Activated naive CD4-positive, alpha-beta T cell treated with anti-CD3 and anti-CD28 coated beads for 36 hours (primary cell): ENCODE data around the gene CMTM3. TPM values are rescaled to one million over a fixed set of nuclear protein-coding genes. Genes with fewer than 3 reads are reported as not detected.
A peak's percentile ranks its signal among the peaks of the same experiment; 100 is the strongest.
"Not testable (repeated sequence)": the region's sequence is repeated elsewhere in the genome, so short reads cannot be mapped to it uniquely, and the experiment has no call there.

Experiments used
- CTCF ChIA-PET: fragments of 350-600 bp; sonication (Branson Sonifier 250); formaldehyde crosslinking; loops from one replicate; lab custom pipeline; 2021; ENCODE audit warnings: antibody characterized with exemption; lab: Charles Lee
- DNase-seq: peaks from one replicate; pipeline ENCODE4 v3.0.0-alpha.2; 2020
- H3K27ac Mint-ChIP-seq: one replicate; pipeline ENCODE4 v1.8.0; 2021; ENCODE audit warnings: mild to moderate bottlenecking, mixed read lengths
- H3K27me3 Mint-ChIP-seq: one replicate; pipeline ENCODE4 v1.8.0; 2021; ENCODE audit warnings: low read depth, mixed read lengths
- H3K36me3 Mint-ChIP-seq: one replicate; pipeline ENCODE4 v1.8.0; 2021; ENCODE audit warnings: low read depth, mixed read lengths
- H3K4me1 Mint-ChIP-seq: one replicate; pipeline ENCODE4 v1.8.0; 2021; ENCODE audit warnings: low read depth, mixed read lengths
- H3K4me3 Mint-ChIP-seq: one replicate; pipeline ENCODE4 v1.8.0; 2021; ENCODE audit warnings: mild to moderate bottlenecking, moderate library complexity, mixed read lengths
- H3K9me3 Mint-ChIP-seq: one replicate; pipeline ENCODE4 v1.8.0; 2021; ENCODE audit warnings: mixed read lengths
- intact Hi-C: fragments of 100-400 bp; cut with micrococcal nuclease; formaldehyde crosslinking; loops from one replicate; pipeline ENCODE4 v1.15.1; 2023
- total RNA-seq, 2 experiments: library from RNA; stranded (reverse); gene quantifications; one replicate each; pipeline ENCODE4 v1.2.3, GENCODE V29; 2021

The CMTM3 gene
- total RNA-seq, 2 experiments from 2014 or later: 33.7 to 35.3 TPM

DNA sequence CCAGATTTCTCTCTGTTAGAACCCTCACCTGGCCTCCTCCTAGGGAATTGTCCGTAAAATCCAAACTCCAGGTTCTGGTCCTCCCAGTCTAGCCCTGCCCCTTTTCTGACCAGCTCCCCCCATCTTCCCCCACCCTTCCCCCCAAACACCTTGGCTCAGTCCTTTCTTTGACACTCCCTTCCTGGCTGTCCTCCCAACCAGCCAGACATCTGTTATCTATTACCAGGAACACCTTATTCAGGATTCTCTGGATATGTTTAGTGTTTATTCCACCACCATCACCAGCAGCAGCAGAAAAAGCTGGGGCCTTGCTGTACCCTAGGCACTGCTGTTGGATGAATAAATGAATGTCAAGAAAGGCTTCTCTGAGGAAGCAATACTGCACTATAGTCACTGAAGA is 4.0 kb upstream of the CMTM3 start:
- no peaks in the 10 kb centered on the region for H3K27me3 Mint-ChIP-seq
- DNase-seq: no peak
- H3K27ac Mint-ChIP-seq: no peak overlapping the region
- CTCF ChIA-PET: interaction anchor here (0.6 to 1.4 kb wide), 3 partner anchors 10 to 193 kb away, joined by 3 to 7 read pairs (median 6); no protein-coding TSS in a partner anchor
- H3K36me3 Mint-ChIP-seq: no peaks in the 10 kb centered on the region
- H3K4me3 Mint-ChIP-seq: no peak overlapping the region
- H3K9me3 Mint-ChIP-seq: peaks cover 11% of the 10 kb centered on the region
- intact Hi-C loops: no loop called here
- peaks cover 31% of the 10 kb centered on the region for H3K4me1 Mint-ChIP-seq

DNA sequence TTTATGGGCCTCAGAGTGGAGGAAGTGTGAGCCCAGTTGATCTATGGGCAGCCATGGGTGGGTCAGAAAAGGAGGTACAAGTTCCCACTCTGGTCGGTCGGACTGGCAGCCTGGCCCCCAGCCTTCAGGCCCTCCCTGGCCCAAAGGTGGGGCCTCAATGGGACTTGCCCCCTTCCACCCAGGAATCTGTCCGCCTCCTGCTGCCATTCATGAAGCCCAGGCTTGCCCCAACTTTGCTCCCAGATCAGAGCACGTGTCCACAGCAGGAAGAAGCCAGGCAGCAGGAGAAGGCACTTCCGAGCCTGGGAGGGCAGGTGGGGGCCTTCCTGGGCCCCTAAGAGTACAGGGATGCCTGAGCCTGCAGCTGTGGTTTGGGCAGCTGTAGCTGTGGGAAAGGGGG is 3.0 kb upstream of the CMTM3 start:
- CTCF ChIA-PET: interaction anchor here (0.6 to 1.4 kb wide), 4 partner anchors 11 to 194 kb away, joined by 3 to 7 read pairs (median 4); no protein-coding TSS in a partner anchor
- Mint-ChIP-seq H3K27me3 (no peaks in the 10 kb centered on the region), H3K36me3 (no peaks in the 10 kb centered on the region), H3K4me1 (peaks cover 40% of the 10 kb centered on the region), H3K4me3 (no peak overlapping the region), H3K27ac (no peak overlapping the region), H3K9me3 (peaks cover 11% of the 10 kb centered on the region)
- DNase-seq: no peak
- intact Hi-C loops: no loop called here

DNA sequence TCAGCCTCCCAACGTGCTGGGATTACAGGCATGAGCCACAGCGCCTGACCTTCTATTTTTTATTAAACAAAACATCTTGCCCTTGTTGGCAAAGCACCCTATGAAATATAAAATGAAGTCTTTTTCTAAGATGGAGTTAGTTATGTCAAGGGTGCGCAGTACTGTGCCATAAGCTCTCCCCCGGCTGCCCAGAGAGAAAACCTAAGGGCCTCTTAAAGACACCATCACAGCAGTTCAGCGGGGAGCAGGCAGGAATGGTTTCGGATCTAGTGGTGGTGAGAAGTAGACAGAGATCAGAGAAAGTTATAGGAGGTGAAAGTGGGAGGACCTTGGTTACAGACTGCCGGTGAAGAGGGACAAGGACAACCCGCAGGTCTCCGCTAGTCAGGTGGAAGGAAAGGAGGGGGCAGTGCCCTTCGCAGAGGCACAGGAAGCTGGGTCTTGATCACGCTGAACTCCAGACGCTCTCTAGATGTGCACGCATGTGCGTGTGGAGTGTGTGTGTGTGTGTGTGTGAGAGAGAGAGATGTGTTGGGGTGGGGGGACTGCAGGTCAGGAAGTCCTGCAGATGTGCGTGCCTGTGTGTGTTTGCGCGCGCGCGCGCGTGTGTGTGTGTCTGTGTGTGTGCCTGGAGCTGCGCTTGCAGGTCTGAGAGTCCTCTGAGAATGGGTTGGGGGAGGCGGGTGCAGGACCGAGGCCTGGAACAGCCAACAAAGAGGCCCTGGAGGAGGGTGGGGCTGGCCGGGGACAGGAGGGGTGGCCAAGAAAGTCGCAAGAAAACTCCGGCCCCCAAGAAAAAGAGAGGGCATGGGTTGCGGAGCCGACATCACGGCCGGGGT is 748 bp upstream of the CMTM3 start:
- CTCF ChIA-PET: interaction anchor here (1.1 to 2.2 kb wide), 8 partner anchors 10 to 199 kb away, joined by 3 to 14 read pairs (median 5); no protein-coding TSS in a partner anchor
- H3K4me3 Mint-ChIP-seq: peak overlapping the region; percentile 90
- H3K9me3 Mint-ChIP-seq: peaks cover 11% of the 10 kb centered on the region
- H3K36me3 Mint-ChIP-seq: peaks cover 2% of the 10 kb centered on the region
- no peaks in the 10 kb centered on the region for H3K27me3 Mint-ChIP-seq
- H3K4me1 Mint-ChIP-seq: peaks cover 42% of the 10 kb centered on the region
- intact Hi-C loops: loop anchor here (1.0 kb wide), 3 partner anchors 51 to 195 kb away; partner anchors contain the start of gene CKLF
- peak; percentile 79 for DNase-seq
- peak overlapping the region; percentile 85 for H3K27ac Mint-ChIP-seq

GRCh38 chr16:66605177-66605978 is 874 bp downstream of the CMTM3 start:
- Mint-ChIP-seq H3K4me3 (peak overlapping the region; percentile 74), H3K9me3 (peaks cover 11% of the 10 kb centered on the region), H3K27ac (peak overlapping the region; percentile 24), H3K36me3 (peaks cover 8% of the 10 kb centered on the region), H3K4me1 (peaks cover 35% of the 10 kb centered on the region), H3K27me3 (no peaks in the 10 kb centered on the region)
- intact Hi-C loops: loop anchor here (1.0 kb wide), 2 partner anchors 15 to 43 kb away; no protein-coding TSS in a partner anchor
- CTCF ChIA-PET: interaction anchor here (1.0 to 3.4 kb wide), 5 partner anchors 40 to 129 kb away, joined by 3 to 17 read pairs (median 4); no protein-coding TSS in a partner anchor
- DNase-seq: peak; percentile 48

- peaks cover 9% of the 10 kb centered on the region for H3K36me3 Mint-ChIP-seq
- peak overlapping the region; percentile 74 for H3K4me3 Mint-ChIP-seq
- H3K9me3 Mint-ChIP-seq: peaks cover 5% of the 10 kb centered on the region
- intact Hi-C loops: loop anchor here (1.0 kb wide), 2 partner anchors 16 to 44 kb away; no protein-coding TSS in a partner anchor
- H3K4me1 Mint-ChIP-seq: peaks cover 33% of the 10 kb centered on the region
- CTCF ChIA-PET: interaction anchor here (0.8 to 3.4 kb wide), 3 partner anchors 11 to 201 kb away, joined by 3 to 17 read pairs (median 6); no protein-coding TSS in a partner anchor
- peak overlapping the region; percentile 24 for H3K27ac Mint-ChIP-seq
- H3K27me3 Mint-ChIP-seq: no peaks in the 10 kb centered on the region
- DNase-seq: peak; percentile 46
Observed at GRCh38 chr16:66605979-66606751, 1.7 kb downstream of the CMTM3 start.

DNA sequence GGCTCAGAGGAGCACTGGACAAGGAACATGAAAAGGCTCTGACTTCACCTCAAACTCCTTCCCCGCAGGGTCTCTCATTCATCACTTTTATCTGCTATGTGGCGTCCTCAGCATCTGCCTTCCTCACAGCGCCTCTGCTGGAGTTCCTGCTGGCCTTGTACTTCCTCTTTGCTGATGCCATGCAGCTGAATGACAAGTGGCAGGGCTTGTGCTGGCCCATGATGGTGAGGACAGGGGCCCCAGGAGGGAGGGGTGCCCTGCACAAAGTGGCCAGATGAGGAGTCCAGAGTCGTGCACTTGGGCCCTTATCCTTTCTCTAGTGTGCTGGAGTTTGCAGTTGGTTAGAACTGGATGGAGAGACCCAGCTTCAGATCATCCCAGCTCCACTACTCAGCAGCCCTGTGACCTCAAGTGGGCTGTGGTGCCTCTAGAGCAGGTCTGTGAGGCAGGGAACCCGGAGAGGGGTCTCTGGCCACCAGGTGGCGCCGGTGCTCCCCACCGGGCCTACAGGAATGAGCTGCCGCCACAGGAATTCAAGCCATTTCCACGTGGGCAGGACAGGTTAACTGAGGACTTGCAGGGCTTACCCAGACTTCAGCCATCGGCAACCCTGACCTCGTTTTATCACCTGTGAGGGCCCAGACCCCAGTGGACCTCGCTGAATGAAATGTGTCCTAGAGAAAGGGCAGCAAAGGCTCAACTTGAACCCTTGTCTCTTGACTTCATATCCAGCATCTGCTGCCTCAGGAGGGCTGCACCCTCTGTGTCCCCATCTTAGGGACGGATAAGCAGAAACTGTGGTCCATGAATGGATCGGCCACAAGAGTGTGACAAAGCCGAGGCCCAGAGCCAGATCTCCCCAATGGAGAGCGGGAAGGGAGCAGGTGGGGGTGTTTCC is 4.0 kb downstream of the CMTM3 start:
- Mint-ChIP-seq H3K27me3 (no peaks in the 10 kb centered on the region), H3K27ac (no peak overlapping the region), H3K4me1 (peaks cover 33% of the 10 kb centered on the region), H3K9me3 (no peaks in the 10 kb centered on the region), H3K4me3 (no peak overlapping the region), H3K36me3 (peaks cover 16% of the 10 kb centered on the region)
- CTCF ChIA-PET: interaction anchor here (0.8 to 3.4 kb wide), 41 partner anchors 9 to 264 kb away, joined by 3 to 17 read pairs (median 4); partner anchors contain the start of genes CKLF, CMTM1, NAE1 and TK2
- DNase-seq: peak; percentile 89
- intact Hi-C loops: loop anchor here (1.0 kb wide), 6 partner anchors 43 to 265 kb away; partner anchors contain the start of genes CMTM4 and DYNC1LI2

DNA sequence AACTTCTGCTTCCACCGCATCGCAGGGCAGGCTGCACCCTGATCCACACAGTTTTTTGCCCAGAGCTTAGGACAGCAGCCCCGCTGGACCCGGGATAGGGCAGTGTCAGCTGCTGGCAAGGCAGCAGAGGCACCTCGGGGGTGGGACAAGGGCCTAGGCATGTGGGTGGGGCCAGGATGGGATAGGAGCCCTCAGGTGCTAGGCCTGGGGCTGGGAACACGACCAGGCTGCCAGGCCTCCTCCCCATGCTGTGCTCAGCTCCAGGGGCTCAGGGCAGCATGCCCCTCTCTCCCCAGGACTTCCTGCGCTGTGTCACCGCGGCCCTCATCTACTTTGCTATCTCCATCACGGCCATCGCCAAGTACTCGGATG is 4.6 kb downstream of the CMTM3 start:
- DNase-seq: no peak
- Mint-ChIP-seq H3K9me3 (no peaks in the 10 kb centered on the region), H3K36me3 (peaks cover 16% of the 10 kb centered on the region), H3K4me1 (peaks cover 27% of the 10 kb centered on the region), H3K27ac (no peak overlapping the region), H3K27me3 (no peaks in the 10 kb centered on the region), H3K4me3 (no peak overlapping the region)
- intact Hi-C loops: no loop called here
- CTCF ChIA-PET: interaction anchor here (0.8 to 3.4 kb wide), 29 partner anchors 9 to 264 kb away, joined by 3 to 17 read pairs (median 4); partner anchors contain the start of genes CKLF and NAE1

DNA sequence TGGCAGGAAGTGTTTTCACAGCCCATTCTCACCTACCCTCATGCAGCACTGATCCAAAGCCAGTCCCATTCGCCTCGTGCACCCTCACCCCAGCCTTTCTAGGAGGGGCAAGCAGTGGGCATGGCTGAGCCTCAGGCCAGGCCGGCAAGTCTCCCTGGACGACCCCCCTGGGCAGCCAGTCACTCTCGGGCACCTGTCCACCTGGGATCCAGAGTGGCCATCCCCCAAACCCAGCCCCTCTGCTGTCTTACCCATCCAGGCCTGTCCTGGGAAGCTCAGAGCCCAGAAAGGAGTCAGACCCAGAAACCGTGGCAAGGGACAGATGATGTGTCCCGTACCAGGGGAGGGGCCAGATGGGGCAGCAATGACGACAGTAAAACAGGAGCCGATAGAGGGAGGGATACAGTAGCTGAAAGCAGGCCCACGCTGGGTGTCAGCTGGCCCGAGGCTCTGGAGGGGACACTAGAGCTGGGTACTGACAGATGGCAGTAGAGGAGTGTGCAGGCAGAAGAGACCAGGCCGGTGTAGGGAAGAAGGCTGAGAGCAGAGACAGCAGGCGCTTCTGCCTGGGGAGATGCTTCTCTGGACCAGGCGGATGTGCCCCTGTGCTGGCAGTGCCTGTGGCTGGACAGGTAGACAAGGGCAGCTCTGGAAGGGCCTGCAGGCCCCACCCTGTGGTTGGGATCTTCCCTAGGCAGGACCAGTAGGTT is 5.8 kb downstream of the CMTM3 start:
- no peaks in the 10 kb centered on the region for H3K27me3 Mint-ChIP-seq
- CTCF ChIA-PET: interaction anchor here (0.6 to 2.0 kb wide), 4 partner anchors 10 to 260 kb away, joined by 3 to 8 read pairs (median 4); partner anchors contain the start of gene NAE1
- H3K4me3 Mint-ChIP-seq: no peak overlapping the region
- H3K27ac Mint-ChIP-seq: no peak overlapping the region
- no peaks in the 10 kb centered on the region for H3K9me3 Mint-ChIP-seq
- peaks cover 16% of the 10 kb centered on the region for H3K36me3 Mint-ChIP-seq
- peaks cover 27% of the 10 kb centered on the region for H3K4me1 Mint-ChIP-seq
- DNase-seq: no peak
- intact Hi-C loops: no loop called here

DNA sequence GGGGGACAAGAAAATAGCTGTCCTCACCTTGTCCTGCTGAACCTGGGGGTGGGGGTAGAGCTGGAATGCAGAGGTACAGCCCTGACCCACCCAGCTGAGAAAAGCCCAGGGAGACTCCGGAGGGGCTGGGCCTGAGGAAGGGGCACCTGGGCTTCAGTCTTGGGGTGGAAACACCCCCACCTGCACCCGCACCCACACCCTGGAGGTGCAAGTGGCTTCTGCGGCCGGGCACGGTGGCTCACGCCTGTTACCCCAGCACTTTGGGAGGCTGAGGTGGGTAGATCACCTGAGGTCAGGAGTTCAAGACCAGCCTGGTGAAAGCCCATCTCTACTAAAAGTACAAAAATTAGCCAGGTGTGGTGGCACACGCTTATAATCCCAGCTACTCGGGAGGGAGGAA is 7.4 kb downstream of the CMTM3 start:
- peaks cover 17% of the 10 kb centered on the region for H3K4me1 Mint-ChIP-seq
- DNase-seq, CTCF ChIA-PET, intact Hi-C loops, H3K4me3 Mint-ChIP-seq, H3K27me3 Mint-ChIP-seq, H3K27ac Mint-ChIP-seq, H3K9me3 Mint-ChIP-seq: not testable (repeated sequence)
- H3K36me3 Mint-ChIP-seq: peaks cover 16% of the 10 kb centered on the region

DNA sequence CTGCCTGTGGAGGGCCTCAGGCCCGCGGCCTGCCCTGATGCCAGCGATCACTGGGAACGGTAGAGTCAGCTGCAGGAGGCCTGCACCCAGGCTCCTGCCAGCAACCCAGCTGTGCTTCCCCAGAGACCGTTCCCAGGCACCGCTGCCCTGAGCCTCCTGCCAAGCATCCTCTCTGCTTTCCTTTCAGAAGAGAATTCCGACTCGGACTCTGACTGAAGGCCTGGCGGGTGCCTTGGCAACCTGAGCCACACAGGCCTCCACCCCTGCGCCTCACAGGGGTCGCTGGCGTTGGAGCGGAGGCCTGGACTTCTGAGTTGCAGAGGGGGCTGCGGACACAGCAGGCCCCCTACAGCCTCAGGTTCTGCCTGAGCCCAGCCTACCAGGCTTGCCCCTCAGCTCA is 7.9 kb downstream of the CMTM3 start:
- no peak overlapping the region for H3K27ac Mint-ChIP-seq
- H3K4me3 Mint-ChIP-seq: no peak overlapping the region
- no peaks in the 10 kb centered on the region for H3K9me3 Mint-ChIP-seq
- CTCF ChIA-PET: no interaction called here
- intact Hi-C loops: no loop called here
- H3K4me1 Mint-ChIP-seq: peaks cover 11% of the 10 kb centered on the region
- no peaks in the 10 kb centered on the region for H3K27me3 Mint-ChIP-seq
- H3K36me3 Mint-ChIP-seq: peaks cover 16% of the 10 kb centered on the region
- no peak for DNase-seq
